ENCODE results near the gene C2CD2L. TPM values are rescaled to one million over a fixed set of nuclear protein-coding genes. Genes with fewer than 3 reads are reported as not detected.

C2CD2L gene
- total and polyA plus RNA-seq, 2 donors (not counting 3 experiments of a cell fraction or from before 2014, with no cell fraction given) = 9.1 to 10.4 TPM

DNA sequence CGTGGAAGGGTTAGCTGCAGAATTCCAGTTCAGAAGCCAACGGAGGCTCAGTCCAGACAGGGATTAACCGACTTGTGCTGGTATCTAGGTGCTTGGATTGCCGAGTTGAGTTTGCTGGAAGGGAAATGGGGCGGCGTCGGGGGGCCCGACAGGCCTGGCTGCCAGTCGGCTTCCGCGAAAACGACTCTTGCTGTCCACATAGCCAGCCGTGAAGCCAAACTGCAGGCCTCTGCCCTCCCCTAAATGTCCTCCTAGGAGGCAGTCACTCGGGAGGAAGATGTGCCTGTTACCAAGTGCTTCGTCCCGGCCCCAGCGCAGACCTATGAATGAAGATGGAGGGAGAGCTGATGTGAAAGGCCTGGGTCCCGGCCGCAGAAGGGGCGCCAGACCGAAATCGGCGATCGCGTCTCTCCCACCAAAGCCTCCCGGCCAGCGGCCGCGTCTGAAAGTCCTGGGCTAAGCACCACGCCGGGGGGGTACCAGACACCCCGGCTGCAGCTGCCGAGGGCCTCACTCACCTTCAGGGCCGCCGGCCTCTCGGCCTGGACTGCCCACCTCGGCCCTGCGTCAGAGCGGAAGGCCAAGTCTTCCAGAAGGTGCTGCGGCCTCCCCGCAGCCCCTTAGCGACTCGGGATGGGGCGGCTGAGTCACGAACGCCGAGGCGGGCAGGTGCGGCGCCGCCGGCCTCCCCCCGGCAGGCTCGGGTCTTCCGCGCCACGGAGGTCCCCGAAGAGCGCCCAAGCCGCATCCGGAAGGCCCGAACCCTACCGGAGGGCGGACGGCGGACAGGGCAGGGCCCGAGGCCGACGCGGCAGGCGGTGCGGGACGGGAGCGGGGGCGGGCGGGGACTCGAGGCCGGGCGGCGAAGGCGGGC, 13.0 kb upstream of the C2CD2L start:
- Histone ChIP-seq H3K27ac (ENCODE audit: insufficient read depth, low read depth, low read length) (peak overlapping the region; percentile 59), H4K20me1 (replicated peaks; ENCODE audit: control insufficient read depth, extremely low read depth, insufficient read depth, low read length) (peaks cover 2% of the 10 kb centered on the region), H3K9me1 (replicated peaks; ENCODE audit: control insufficient read depth, extremely low read depth, insufficient read depth, low read length) (no peaks in the 10 kb centered on the region), H3K9ac (replicated peaks; ENCODE audit: extremely low read depth, insufficient read depth, low read length) (peak overlapping the region; percentile 84), H2AFZ (ENCODE audit: low read depth, low read length) (no peak overlapping the region), H3K36me3 (ENCODE audit: control insufficient read depth in 2 of 2, extremely low read depth in 1 of 2, insufficient read depth in 2 of 2, low read length in 2 of 2) (peaks cover 10 to 22% of the 10 kb centered on the region in 2 experiments), H3K27me3 (ENCODE audit: control insufficient read depth in 2 of 2, insufficient read depth in 2 of 2, low read length in 2 of 2) (no peaks in the 10 kb centered on the region), H3K4me2 (ENCODE audit: insufficient read depth, low read length) (peak overlapping the region; percentile 95), H3K4me1 (ENCODE audit: control insufficient read depth, extremely low read depth, insufficient read depth, low read length) (peaks cover 22% of the 10 kb centered on the region), H3K4me3 (replicated peaks in 1 of 3; ENCODE audit: insufficient read depth in 1 of 3, low read depth in 1 of 3, low read length in 3 of 3) (peak overlapping the region; percentile 70 to 95 (median 90)), H3K9me3 (replicated peaks; ENCODE audit: control insufficient read depth, insufficient read depth, low read length) (no peaks in the 10 kb centered on the region), H3K79me2 (ENCODE audit: control insufficient read depth, insufficient read depth, low read length) (peaks cover 33% of the 10 kb centered on the region)
- ChIA-PET CTCF (interaction anchor here (0.8 to 2.6 kb wide), 15 partner anchors 9 to 245 kb away, joined by 3 to 19 read pairs (median 3); partner anchors contain the start of genes HINFP, HMBS and VPS11), POLR2A (interaction anchor here (0.6 to 2.7 kb wide), 12 partner anchors 9 to 244 kb away, joined by 3 to 23 read pairs (median 8); partner anchors contain the start of genes C2CD2L, HINFP, HMBS and MCAM)
- dilution Hi-C loops (cut with MboI; ENCODE audit: extremely low pct_ligation_motif_present, low sequenced_read_pairs) (no loop called here), intact Hi-C loops (cut with micrococcal nuclease) (loop anchor here (1.0 to 2.0 kb wide), 5 partner anchors 9 to 245 kb away; partner anchors contain the start of genes RPS25, TRAPPC4 and VPS11)
- TF ChIP-seq, protein P1, sequence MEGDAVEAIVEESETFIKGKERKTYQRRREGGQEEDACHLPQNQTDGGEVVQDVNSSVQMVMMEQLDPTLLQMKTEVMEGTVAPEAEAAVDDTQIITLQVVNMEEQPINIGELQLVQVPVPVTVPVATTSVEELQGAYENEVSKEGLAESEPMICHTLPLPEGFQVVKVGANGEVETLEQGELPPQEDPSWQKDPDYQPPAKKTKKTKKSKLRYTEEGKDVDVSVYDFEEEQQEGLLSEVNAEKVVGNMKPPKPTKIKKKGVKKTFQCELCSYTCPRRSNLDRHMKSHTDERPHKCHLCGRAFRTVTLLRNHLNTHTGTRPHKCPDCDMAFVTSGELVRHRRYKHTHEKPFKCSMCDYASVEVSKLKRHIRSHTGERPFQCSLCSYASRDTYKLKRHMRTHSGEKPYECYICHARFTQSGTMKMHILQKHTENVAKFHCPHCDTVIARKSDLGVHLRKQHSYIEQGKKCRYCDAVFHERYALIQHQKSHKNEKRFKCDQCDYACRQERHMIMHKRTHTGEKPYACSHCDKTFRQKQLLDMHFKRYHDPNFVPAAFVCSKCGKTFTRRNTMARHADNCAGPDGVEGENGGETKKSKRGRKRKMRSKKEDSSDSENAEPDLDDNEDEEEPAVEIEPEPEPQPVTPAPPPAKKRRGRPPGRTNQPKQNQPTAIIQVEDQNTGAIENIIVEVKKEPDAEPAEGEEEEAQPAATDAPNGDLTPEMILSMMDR (IDR thresholded peaks at IDR 0.05; ENCODE audit: extremely low read depth in 1 of 2, insufficient read depth in 1 of 2, low read depth in 1 of 2, low read length in 2 of 2) = no peak
- TF ChIP-seq FOS (IDR thresholded peaks at IDR 0.05; ENCODE audit: borderline replicate concordance, insufficient read depth, low read length) (peak; percentile 15), EZH2 (IDR thresholded peaks at IDR 0.05; ENCODE audit: borderline replicate concordance, low read depth, low read length, severe bottlenecking) (no peak), JUN (IDR thresholded peaks at IDR 0.05; ENCODE audit: borderline replicate concordance, insufficient read depth, insufficient read length, low read depth) (no peak)
- peak; percentile 63 for DNase-seq (ENCODE audit: low read depth, low spot score)
- peak; percentile 71 for FAIRE-seq
- no TSS peak for BruUV-seq (replicated peaks)
